AG09309 (cell line): ENCODE data around the gene PARN.

Source experiments
- DNase-seq: peaks from one replicate; pipeline ENCODE4 v3.0.0-alpha.2; 2010; ENCODE audit warnings: low read depth
- H3K4me3 ChIP-seq: 2 replicates; pipeline ENCODE4 v1.5.1; 2011; ENCODE audit warnings: mild to moderate bottlenecking, low read depth, low read length, moderate library complexity; ENCODE audit not compliant: control insufficient read depth
- CTCF ChIP-seq: IDR thresholded peaks from 2 replicates; pipeline ENCODE4 v1.5.1; 2011; ENCODE audit warnings: mild to moderate bottlenecking, low read depth, low read length, inconsistent platforms; ENCODE audit not compliant: insufficient read depth, control insufficient read depth; ENCODE audit errors: missing control alignments

PARN gene

GRCh38 chr16:14562691-14563491, 67.2 kb downstream of the PARN start:
- no peak overlapping the region for H3K4me3 ChIP-seq
- DNase-seq = peak; percentile 27
- peak; percentile 34 for TF ChIP-seq CTCF

- no peak for DNase-seq
These were observed 69.5 kb downstream of the PARN start for GRCh38 chr16:14560523-14560922.

GRCh38 chr16:14559809-14560241, 70.2 kb downstream of the PARN start:
- no peak for TF ChIP-seq CTCF
- H3K4me3 ChIP-seq = no peak overlapping the region
- no peak for DNase-seq

More at GRCh38 chr16:14560523-14560922, 69.5 kb downstream of the PARN start:
- no peak for TF ChIP-seq CTCF
- H3K4me3 ChIP-seq = no peak overlapping the region

- no peak for TF ChIP-seq CTCF
These were observed 76.6 kb downstream of the PARN start for GRCh38 chr16:14553447-14553846.

DNA sequence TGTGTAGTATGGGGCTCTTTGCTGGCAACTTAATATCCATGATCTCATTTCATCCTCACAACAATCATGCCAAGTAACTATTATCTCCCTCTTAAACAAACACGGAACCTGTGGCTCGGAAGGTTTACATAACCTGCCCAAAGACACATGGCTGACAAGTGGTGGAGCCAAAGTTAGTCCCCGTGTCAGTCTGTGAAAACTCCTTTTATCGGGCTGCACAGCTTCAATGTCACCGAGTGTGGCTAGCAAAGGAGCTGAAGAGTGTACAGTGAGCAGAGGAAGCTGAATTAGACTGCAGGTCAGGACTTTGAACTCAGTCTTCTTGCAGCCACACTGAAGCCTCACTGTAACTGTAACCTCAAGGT, 80.3 kb downstream of the PARN start:
- DNase-seq = no peak
- TF ChIP-seq CTCF = no peak
- no peak overlapping the region for H3K4me3 ChIP-seq

More at GRCh38 chr16:14553447-14553846, 76.6 kb downstream of the PARN start:
- H3K4me3 ChIP-seq = no peak overlapping the region
- DNase-seq = no peak

DNA sequence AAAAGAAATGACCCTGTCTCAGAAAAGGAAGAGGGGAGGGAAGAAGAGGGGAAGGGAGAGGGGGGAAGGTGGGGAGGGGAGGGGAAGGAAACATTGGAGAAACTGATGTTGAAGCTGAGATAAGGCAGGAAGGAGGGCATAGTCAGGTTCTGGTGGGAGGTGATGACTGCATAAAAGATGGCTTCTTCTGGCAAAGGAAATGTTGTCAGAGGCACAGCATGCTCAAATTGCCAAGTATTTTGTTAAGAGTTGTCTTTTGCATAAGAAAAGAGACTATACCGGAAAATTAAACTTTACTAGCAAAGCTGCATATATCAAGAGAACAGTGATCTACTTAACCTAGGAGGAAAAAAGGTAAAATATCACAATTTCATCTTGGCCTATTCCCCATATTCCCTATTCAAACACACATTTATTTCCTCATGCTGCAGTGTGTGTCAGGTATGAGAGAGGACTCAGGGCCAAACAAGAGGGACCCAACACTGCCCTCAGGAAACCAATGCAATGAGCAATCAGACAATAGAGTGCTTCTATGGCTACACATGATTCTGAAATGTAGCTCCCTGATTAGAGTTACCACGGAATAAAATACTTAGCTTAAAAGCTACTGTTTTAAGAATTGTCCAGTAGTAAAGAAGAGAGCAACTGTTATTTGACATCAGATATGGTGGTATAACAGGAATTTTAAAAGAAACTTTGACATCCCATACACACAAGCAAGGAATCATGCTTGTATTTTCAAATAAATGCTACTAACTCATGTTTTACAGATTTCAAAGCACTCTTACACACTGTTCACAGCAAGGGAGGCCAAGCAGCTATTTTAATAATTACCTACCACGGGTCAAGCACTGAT, 80.9 kb downstream of the PARN start:
- no peak for DNase-seq
- TF ChIP-seq CTCF = no peak
- no peak overlapping the region for H3K4me3 ChIP-seq
